Measurements from ENCODE around the gene MAP3K5.

MAP3K5 gene

DNA sequence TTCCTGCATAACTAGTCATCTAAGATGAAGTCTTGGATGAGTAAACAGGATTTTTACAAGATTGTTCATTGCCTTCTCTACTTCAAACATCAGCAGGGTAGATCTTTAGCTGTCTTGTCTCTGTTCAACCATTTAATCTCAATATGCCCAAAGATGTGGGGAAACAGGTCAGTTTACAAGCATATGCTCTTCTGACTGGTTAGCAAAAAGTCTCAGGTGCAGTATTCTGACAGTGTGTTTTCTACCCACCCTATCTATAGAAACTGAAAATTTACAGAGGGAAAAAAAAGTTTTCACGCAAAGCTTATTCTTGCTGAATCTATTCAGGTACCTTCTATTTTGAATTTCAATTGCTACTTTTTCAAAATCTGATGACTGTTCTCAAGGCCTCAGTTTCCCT lies 29.0 kb downstream of the MAP3K5 start:
- no peak for ATAC-seq

DNA sequence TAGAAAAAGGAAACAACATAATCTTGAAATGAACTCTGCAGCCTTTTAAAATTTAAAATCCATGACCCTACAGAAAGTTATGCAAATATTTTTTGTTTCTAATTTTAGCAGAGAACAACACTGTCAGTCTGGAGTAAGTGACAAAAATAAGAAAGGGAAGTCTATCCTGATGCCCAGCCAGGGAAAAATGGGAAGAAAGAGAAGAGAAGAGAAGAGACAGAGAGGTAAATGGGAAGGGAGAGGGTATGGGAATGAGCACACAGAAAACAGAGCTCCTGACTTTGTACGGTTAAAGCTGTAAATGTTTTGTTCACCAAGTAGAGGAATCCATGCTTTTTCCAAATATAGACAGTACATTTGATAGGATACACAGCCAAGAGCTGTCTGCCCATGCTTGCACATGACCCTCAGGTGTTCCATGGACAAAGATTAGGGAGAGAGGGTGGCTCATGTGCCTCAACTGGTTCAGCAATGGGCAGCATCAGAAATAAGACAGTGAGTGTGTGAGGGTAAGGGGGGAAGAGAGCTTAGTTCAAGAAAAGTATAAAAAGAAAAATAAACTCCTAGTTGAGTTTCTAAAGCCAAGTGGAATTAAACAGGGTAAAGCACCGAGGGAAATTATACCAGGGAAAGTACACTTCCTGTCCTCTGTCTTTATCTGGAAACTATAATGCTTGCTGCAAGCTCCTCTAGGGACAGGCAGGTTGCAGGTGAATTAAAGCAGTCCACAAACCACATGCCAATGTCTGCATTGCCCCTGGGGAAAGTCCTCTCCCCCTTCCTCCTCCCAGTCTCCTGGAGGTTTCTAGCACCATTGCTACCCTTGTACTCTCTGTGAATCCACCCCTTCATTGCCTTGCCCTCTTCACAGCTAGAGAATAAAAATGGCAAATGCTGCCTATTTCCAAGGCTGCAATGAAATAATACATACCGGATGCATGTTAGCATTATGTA lies 30.0 kb downstream of the MAP3K5 start:
- peak; percentile 51 for ATAC-seq
- TF ChIP-seq RARB (CRISPR knock-in tag; IDR thresholded peaks at IDR 0.05): no peak
- TF ChIP-seq ESRRG (CRISPR knock-in tag; IDR thresholded peaks at IDR 0.05): no peak
- TF ChIP-seq ISL1 (CRISPR knock-in tag; IDR thresholded peaks at IDR 0.05): no peak
- no peak for TF ChIP-seq ZNF565 (CRISPR knock-in tag; conservative IDR thresholded peaks at IDR 0.05; ENCODE audit: low read depth)
- TF ChIP-seq ZFP3 (CRISPR knock-in tag; IDR thresholded peaks at IDR 0.05): no peak
- TF ChIP-seq BACH2 (CRISPR knock-in tag; IDR thresholded peaks at IDR 0.05; ENCODE audit: borderline replicate concordance): no peak
- no peak for TF ChIP-seq GLIS3 (CRISPR knock-in tag; IDR thresholded peaks at IDR 0.05)
- TF ChIP-seq, protein P1, sequence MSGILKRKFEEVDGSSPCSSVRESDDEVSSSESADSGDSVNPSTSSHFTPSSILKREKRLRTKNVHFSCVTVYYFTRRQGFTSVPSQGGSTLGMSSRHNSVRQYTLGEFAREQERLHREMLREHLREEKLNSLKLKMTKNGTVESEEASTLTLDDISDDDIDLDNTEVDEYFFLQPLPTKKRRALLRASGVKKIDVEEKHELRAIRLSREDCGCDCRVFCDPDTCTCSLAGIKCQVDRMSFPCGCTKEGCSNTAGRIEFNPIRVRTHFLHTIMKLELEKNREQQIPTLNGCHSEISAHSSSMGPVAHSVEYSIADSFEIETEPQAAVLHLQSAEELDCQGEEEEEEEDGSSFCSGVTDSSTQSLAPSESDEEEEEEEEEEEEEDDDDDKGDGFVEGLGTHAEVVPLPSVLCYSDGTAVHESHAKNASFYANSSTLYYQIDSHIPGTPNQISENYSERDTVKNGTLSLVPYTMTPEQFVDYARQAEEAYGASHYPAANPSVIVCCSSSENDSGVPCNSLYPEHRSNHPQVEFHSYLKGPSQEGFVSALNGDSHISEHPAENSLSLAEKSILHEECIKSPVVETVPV (CRISPR knock-in tag; IDR thresholded peaks at IDR 0.05): no peak
- TF ChIP-seq, protein P2, sequence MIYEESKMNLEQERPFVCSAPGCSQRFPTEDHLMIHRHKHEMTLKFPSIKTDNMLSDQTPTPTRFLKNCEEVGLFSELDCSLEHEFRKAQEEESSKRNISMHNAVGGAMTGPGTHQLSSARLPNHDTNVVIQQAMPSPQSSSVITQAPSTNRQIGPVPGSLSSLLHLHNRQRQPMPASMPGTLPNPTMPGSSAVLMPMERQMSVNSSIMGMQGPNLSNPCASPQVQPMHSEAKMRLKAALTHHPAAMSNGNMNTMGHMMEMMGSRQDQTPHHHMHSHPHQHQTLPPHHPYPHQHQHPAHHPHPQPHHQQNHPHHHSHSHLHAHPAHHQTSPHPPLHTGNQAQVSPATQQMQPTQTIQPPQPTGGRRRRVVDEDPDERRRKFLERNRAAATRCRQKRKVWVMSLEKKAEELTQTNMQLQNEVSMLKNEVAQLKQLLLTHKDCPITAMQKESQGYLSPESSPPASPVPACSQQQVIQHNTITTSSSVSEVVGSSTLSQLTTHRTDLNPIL (CRISPR knock-in tag; IDR thresholded peaks at IDR 0.05; ENCODE audit: low read depth): no peak
- no peak for TF ChIP-seq ZNF8 (CRISPR knock-in tag; IDR thresholded peaks at IDR 0.05)
- TF ChIP-seq, protein P3, sequence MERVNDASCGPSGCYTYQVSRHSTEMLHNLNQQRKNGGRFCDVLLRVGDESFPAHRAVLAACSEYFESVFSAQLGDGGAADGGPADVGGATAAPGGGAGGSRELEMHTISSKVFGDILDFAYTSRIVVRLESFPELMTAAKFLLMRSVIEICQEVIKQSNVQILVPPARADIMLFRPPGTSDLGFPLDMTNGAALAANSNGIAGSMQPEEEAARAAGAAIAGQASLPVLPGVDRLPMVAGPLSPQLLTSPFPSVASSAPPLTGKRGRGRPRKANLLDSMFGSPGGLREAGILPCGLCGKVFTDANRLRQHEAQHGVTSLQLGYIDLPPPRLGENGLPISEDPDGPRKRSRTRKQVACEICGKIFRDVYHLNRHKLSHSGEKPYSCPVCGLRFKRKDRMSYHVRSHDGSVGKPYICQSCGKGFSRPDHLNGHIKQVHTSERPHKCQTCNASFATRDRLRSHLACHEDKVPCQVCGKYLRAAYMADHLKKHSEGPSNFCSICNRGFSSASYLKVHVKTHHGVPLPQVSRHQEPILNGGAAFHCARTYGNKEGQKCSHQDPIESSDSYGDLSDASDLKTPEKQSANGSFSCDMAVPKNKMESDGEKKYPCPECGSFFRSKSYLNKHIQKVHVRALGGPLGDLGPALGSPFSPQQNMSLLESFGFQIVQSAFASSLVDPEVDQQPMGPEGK (CRISPR knock-in tag; IDR thresholded peaks at IDR 0.05; ENCODE audit: borderline replicate concordance): no peak

More for the DNA sequence above, 29.0 kb downstream of the MAP3K5 start:
- TF ChIP-seq, protein P2 (CRISPR knock-in tag; IDR thresholded peaks at IDR 0.05; ENCODE audit: low read depth): no peak
- TF ChIP-seq PPARA (CRISPR knock-in tag; IDR thresholded peaks at IDR 0.05; ENCODE audit: borderline replicate concordance) (no peak), ZFP3 (CRISPR knock-in tag; IDR thresholded peaks at IDR 0.05) (no peak), RARB (CRISPR knock-in tag; IDR thresholded peaks at IDR 0.05) (no peak), ZFP30 (CRISPR knock-in tag; IDR thresholded peaks at IDR 0.05) (no peak), BACH2 (CRISPR knock-in tag; IDR thresholded peaks at IDR 0.05; ENCODE audit: borderline replicate concordance) (no peak), SNAI2 (CRISPR knock-in tag; IDR thresholded peaks at IDR 0.05) (no peak), ARNTL (CRISPR knock-in tag; IDR thresholded peaks at IDR 0.05; ENCODE audit: borderline replicate concordance, low read depth) (no peak), ZNF565 (CRISPR knock-in tag; conservative IDR thresholded peaks at IDR 0.05; ENCODE audit: low read depth) (no peak), ESRRG (CRISPR knock-in tag; IDR thresholded peaks at IDR 0.05) (no peak), ZNF8 (CRISPR knock-in tag; IDR thresholded peaks at IDR 0.05) (no peak), ISL1 (CRISPR knock-in tag; IDR thresholded peaks at IDR 0.05) (no peak), TOX (CRISPR knock-in tag; IDR thresholded peaks at IDR 0.05; ENCODE audit: borderline replicate concordance) (no peak)
- TF ChIP-seq, protein P4, sequence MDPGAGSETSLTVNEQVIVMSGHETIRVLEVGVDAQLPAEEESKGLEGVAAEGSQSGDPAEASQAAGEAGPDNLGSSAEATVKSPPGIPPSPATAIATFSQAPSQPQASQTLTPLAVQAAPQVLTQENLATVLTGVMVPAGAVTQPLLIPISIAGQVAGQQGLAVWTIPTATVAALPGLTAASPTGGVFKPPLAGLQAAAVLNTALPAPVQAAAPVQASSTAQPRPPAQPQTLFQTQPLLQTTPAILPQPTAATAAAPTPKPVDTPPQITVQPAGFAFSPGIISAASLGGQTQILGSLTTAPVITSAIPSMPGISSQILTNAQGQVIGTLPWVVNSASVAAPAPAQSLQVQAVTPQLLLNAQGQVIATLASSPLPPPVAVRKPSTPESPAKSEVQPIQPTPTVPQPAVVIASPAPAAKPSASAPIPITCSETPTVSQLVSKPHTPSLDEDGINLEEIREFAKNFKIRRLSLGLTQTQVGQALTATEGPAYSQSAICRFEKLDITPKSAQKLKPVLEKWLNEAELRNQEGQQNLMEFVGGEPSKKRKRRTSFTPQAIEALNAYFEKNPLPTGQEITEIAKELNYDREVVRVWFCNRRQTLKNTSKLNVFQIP (CRISPR knock-in tag; IDR thresholded peaks at IDR 0.05; ENCODE audit: borderline replicate concordance, low read depth): no peak
- TF ChIP-seq, protein P1 (CRISPR knock-in tag; IDR thresholded peaks at IDR 0.05): no peak
- TF ChIP-seq, protein P3 (CRISPR knock-in tag; IDR thresholded peaks at IDR 0.05; ENCODE audit: borderline replicate concordance): no peak
